ENCODE data around the gene CTIF. TPM values are rescaled to one million over a fixed set of nuclear protein-coding genes. Genes with fewer than 3 reads are reported as not detected.

Gene CTIF
- total RNA-seq, 1 experiment from 2014 or later, result 26.5 TPM

GRCh38 chr18:48743886-48744285 lies 205.1 kb downstream of the CTIF start:
- H3K4me3 ChIP-seq (ENCODE audit: low read depth in 2 of 2, low read length in 2 of 2), result no peak overlapping the region
- DNase-seq (ENCODE audit: low read depth, low spot score), result no peak
- CTCF ChIA-PET, result no interaction called here
- no peak for TF ChIP-seq REST (IDR thresholded peaks at IDR 0.05; ENCODE audit: insufficient read depth in 1 of 2, low read depth in 2 of 2, low read length in 1 of 2)
- TF ChIP-seq TCF7L2 (IDR thresholded peaks at IDR 0.05; ENCODE audit: low read depth, low read length), result no peak
- TF ChIP-seq SIN3A (IDR thresholded peaks at IDR 0.05; ENCODE audit: borderline replicate concordance, insufficient read depth, low read depth, low read length), result no peak
- TF ChIP-seq POLR2AphosphoS5 (IDR thresholded peaks at IDR 0.05; ENCODE audit: low read depth, low read length), result no peak
- no peak for TF ChIP-seq CTCF (IDR thresholded peaks at IDR 0.05)
- no peaks in the 10 kb centered on the region for H3K9me3 ChIP-seq (ENCODE audit: control insufficient read depth, insufficient read depth, low read depth, low read length)
- H3K36me3 ChIP-seq (ENCODE audit: control insufficient read depth, insufficient read depth, low read length), result no peaks in the 10 kb centered on the region
- H3K27me3 ChIP-seq (ENCODE audit: control insufficient read depth, insufficient read depth, low read length), result no peaks in the 10 kb centered on the region
- POLR2A ChIA-PET, result no interaction called here
- in situ Hi-C loops (cut with HindIII; ENCODE audit: low pct_unique_long_range_greater_than_20kb, low sequenced_read_pairs), result no loop called here
- intact Hi-C loops (cut with micrococcal nuclease; ENCODE audit: unreplicated experiment), result no loop called here
- no peaks in the 10 kb centered on the region for H3K4me1 ChIP-seq (ENCODE audit: control insufficient read depth, insufficient read depth, low read length)
- H3K27ac ChIP-seq (ENCODE audit: low read length), result no peak overlapping the region
- no peak for ATAC-seq
- BruUV-seq (replicated peaks), result no TSS peak

GRCh38 chr18:48745293-48745692 lies 206.5 kb downstream of the CTIF start:
- Histone ChIP-seq H3K27me3 (ENCODE audit: control insufficient read depth, insufficient read depth, low read length) (no peaks in the 10 kb centered on the region), H3K27ac (ENCODE audit: low read length) (no peak overlapping the region), H3K9me3 (ENCODE audit: control insufficient read depth, insufficient read depth, low read depth, low read length) (no peaks in the 10 kb centered on the region), H3K4me3 (ENCODE audit: low read depth in 2 of 2, low read length in 2 of 2) (no peak overlapping the region), H3K4me1 (ENCODE audit: control insufficient read depth, insufficient read depth, low read length) (no peaks in the 10 kb centered on the region), H3K36me3 (ENCODE audit: control insufficient read depth, insufficient read depth, low read length) (no peaks in the 10 kb centered on the region)
- ChIA-PET CTCF (no interaction called here), POLR2A (interaction anchor here (0.8 kb wide), 1 partner anchor 42 kb away, joined by 4 read pairs; no protein-coding TSS in a partner anchor)
- TF ChIP-seq REST (IDR thresholded peaks at IDR 0.05; ENCODE audit: insufficient read depth in 1 of 2, low read depth in 2 of 2, low read length in 1 of 2), result no peak
- no peak for TF ChIP-seq SIN3A (IDR thresholded peaks at IDR 0.05; ENCODE audit: borderline replicate concordance, insufficient read depth, low read depth, low read length)
- in situ Hi-C loops (cut with HindIII; ENCODE audit: low pct_unique_long_range_greater_than_20kb, low sequenced_read_pairs) (no loop called here), intact Hi-C loops (cut with micrococcal nuclease; ENCODE audit: unreplicated experiment) (no loop called here)
- BruUV-seq (replicated peaks), result no TSS peak
- no peak for DNase-seq (ENCODE audit: low read depth, low spot score)
- no peak for ATAC-seq
